Naive thymus-derived CD4-positive, alpha-beta T cell (primary cell): Measurements from ENCODE around the gene LAMC1. TPM values are rescaled to one million over a fixed set of nuclear protein-coding genes. Genes with fewer than 3 reads are reported as not detected.
A peak's percentile ranks its signal among the peaks of the same experiment; 100 is the strongest.

Experiments used
- ATAC-seq: fragments of 150-1000 bp; cut with Tn5 transposase; 2 replicates; pipeline ENCODE4 v1.10.0; 2021; ENCODE audit warnings: mild to moderate bottlenecking, moderate library complexity
- CTCF ChIA-PET: fragments of 350-600 bp; sonication (Branson Sonifier 250); formaldehyde crosslinking; loops from one replicate; lab custom pipeline; 2021; ENCODE audit warnings: antibody characterized with exemption; lab: Charles Lee
- POLR2A ChIA-PET: fragments of 350-600 bp; sonication (Branson Sonifier 250); formaldehyde crosslinking; loops from one replicate; lab custom pipeline; 2021; ENCODE audit warnings: antibody characterized with exemption, inconsistent platforms; lab: Charles Lee
- DNase-seq, 9 donors: peaks; one replicate each; pipeline versions ENCODE4 v3.0.0 to v3.0.0-alpha.2; 2020 to 2022; ENCODE audit warnings: mixed read lengths in 1 of 9
- H3K27ac ChIP-seq: one replicate; pipeline ENCODE4 v1.7.0; 2013; ENCODE audit warnings: mild to moderate bottlenecking, low read depth, low read length, moderate library complexity
- H3K27me3 ChIP-seq, 2 donors: one replicate each; pipeline ENCODE4 v1.7.0; 2013; ENCODE audit warnings: low read length in 2 of 2, mild to moderate bottlenecking in 2 of 2, moderate library complexity in 2 of 2; ENCODE audit not compliant: control insufficient read depth in 2 of 2, insufficient read depth in 2 of 2
- H3K36me3 ChIP-seq, 3 experiments: 1 replicate in 2 of 3; 2 replicates in 1 of 3; pipeline ENCODE4 v1.7.0; 2013; ENCODE audit warnings: low read length in 3 of 3, mild to moderate bottlenecking in 3 of 3, moderate library complexity in 1 of 3; ENCODE audit not compliant: insufficient read depth in 3 of 3, control insufficient read depth in 2 of 3
- H3K4me1 ChIP-seq, 2 donors: one replicate each; pipeline ENCODE4 v1.7.0; 2013; ENCODE audit warnings: low read length in 2 of 2, mild to moderate bottlenecking in 2 of 2, moderate library complexity in 1 of 2; ENCODE audit not compliant: control insufficient read depth in 2 of 2, insufficient read depth in 2 of 2
- H3K4me3 ChIP-seq: 2 replicates; pipeline ENCODE4 v1.7.0; 2013; ENCODE audit warnings: mild to moderate bottlenecking, low read length
- H3K9me3 ChIP-seq, 3 experiments: 1 replicate in 2 of 3; 2 replicates in 1 of 3; pipeline ENCODE4 v1.7.0; 2013; ENCODE audit warnings: low read length in 3 of 3; ENCODE audit not compliant: control insufficient read depth in 2 of 3
- H3K27ac Mint-ChIP-seq, 9 donors: one replicate each; pipeline ENCODE4 v1.8.0; 2020 to 2022; ENCODE audit warnings: mixed read lengths in 9 of 9, mild to moderate bottlenecking in 8 of 9, moderate library complexity in 5 of 9, inconsistent platforms in 2 of 9
- H3K27me3 Mint-ChIP-seq, 5 donors: one replicate each; pipeline ENCODE4 v1.8.0; 2021 to 2022; ENCODE audit warnings: mixed read lengths in 5 of 5, mild to moderate bottlenecking in 1 of 5
- H3K36me3 Mint-ChIP-seq, 5 donors: one replicate each; pipeline ENCODE4 v1.8.0; 2020 to 2022; ENCODE audit warnings: mixed read lengths in 5 of 5, mild to moderate bottlenecking in 3 of 5, inconsistent platforms in 1 of 5
- H3K4me1 Mint-ChIP-seq, 7 donors: one replicate each; pipeline ENCODE4 v1.8.0; 2020 to 2022; ENCODE audit warnings: mixed read lengths in 7 of 7, mild to moderate bottlenecking in 3 of 7, inconsistent platforms in 1 of 7
- H3K4me3 Mint-ChIP-seq, 10 donors: one replicate each; pipeline ENCODE4 v1.8.0; 2020 to 2022; ENCODE audit warnings: mild to moderate bottlenecking in 10 of 10, mixed read lengths in 10 of 10, moderate library complexity in 6 of 10, inconsistent platforms in 2 of 10
- H3K9me3 Mint-ChIP-seq, 11 donors: one replicate each; pipeline ENCODE4 v1.8.0; 2020 to 2022; ENCODE audit warnings: mixed read lengths in 11 of 11, mild to moderate bottlenecking in 4 of 11, inconsistent platforms in 1 of 11, moderate library complexity in 1 of 11
- intact Hi-C, 2 donors: fragments of 100-400 bp; cut with micrococcal nuclease; formaldehyde crosslinking; loops; one replicate each; pipeline ENCODE4 v1.15.1; 2023
- polyA plus RNA-seq, 2 donors: library from polyadenylated mRNA; unstranded; fragments of 300-500 nt; fragmentation: Illumina TruSeq; gene quantifications; one replicate each; pipeline ENCODE4 v1.2.3, GENCODE V29; 2021
- total RNA-seq, 6 experiments: library from RNA in 5 of 6; stranded (reverse) in 5 of 6; gene quantifications; 1 replicate in 5 of 6; 2 replicates in 1 of 6; pipeline ENCODE4 v1.2.3 and lab custom pipeline; 2021 to 2026

The LAMC1 gene
- total and polyA plus RNA-seq, 7 experiments from 2014 or later, result 0.02 to 1.3 (median 0.24) TPM; not detected in 2

GRCh38 chr1:183125279-183125999, 102.2 kb downstream of the LAMC1 start:
- Histone ChIP-seq H3K9me3 (no peaks in the 10 kb centered on the region), H3K27me3 (no peaks in the 10 kb centered on the region), H3K4me3 (no peak overlapping the region), H3K27ac (no peak overlapping the region), H3K4me1 (no peaks in the 10 kb centered on the region), H3K36me3 (no peaks in the 10 kb centered on the region)
- H3K4me1 Mint-ChIP-seq, result no peaks in the 10 kb centered on the region
- H3K27ac Mint-ChIP-seq, result no peak overlapping the region
- ChIA-PET POLR2A (interaction anchor here (0.5 kb wide), 1 partner anchor 136 kb away, joined by 4 read pairs; no protein-coding TSS in a partner anchor), CTCF (no interaction called here)
- no peaks in the 10 kb centered on the region for H3K36me3 Mint-ChIP-seq
- H3K4me3 Mint-ChIP-seq, result no peak overlapping the region
- H3K27me3 Mint-ChIP-seq, result peaks cover 0 to 11% (median 6%) of the 10 kb centered on the region in 5 donors
- ATAC-seq, result no peak
- H3K9me3 Mint-ChIP-seq, result no peaks in the 10 kb centered on the region
- intact Hi-C loops, result no loop called here
- DNase-seq, result no peak

- no peaks in the 10 kb centered on the region for H3K9me3 ChIP-seq
- no peaks in the 10 kb centered on the region for H3K36me3 ChIP-seq
- Mint-ChIP-seq H3K9me3 (no peaks in the 10 kb centered on the region), H3K4me1 (peaks cover 0 to under 1% (median 0%) of the 10 kb centered on the region in 7 donors), H3K27me3 (peaks cover 0 to 8% (median 6%) of the 10 kb centered on the region in 5 donors), H3K36me3 (no peaks in the 10 kb centered on the region), H3K27ac (no peak overlapping the region), H3K4me3 (no peak overlapping the region)
- no peaks in the 10 kb centered on the region for H3K27me3 ChIP-seq
- ChIA-PET POLR2A (no interaction called here), CTCF (no interaction called here)
- H3K4me1 ChIP-seq, result no peaks in the 10 kb centered on the region
- H3K27ac ChIP-seq, result no peak overlapping the region
- DNase-seq (no peak), ATAC-seq (no peak)
- H3K4me3 ChIP-seq, result no peak overlapping the region
- intact Hi-C loops, result no loop called here
These were observed 102.8 kb downstream of the LAMC1 start for GRCh38 chr1:183126000-183126366.

GRCh38 chr1:183126528-183126927, 103.3 kb downstream of the LAMC1 start:
- H3K4me3 ChIP-seq, result no peak overlapping the region
- no peaks in the 10 kb centered on the region for H3K27me3 ChIP-seq
- H3K4me1 ChIP-seq, result no peaks in the 10 kb centered on the region
- Mint-ChIP-seq H3K36me3 (no peaks in the 10 kb centered on the region), H3K27me3 (peaks cover 0 to 8% (median 6%) of the 10 kb centered on the region in 5 donors), H3K27ac (no peak overlapping the region), H3K4me3 (no peak overlapping the region), H3K4me1 (peaks cover 0 to 5% (median 0%) of the 10 kb centered on the region in 7 donors), H3K9me3 (no peaks in the 10 kb centered on the region)
- ChIA-PET CTCF (no interaction called here), POLR2A (no interaction called here)
- no peaks in the 10 kb centered on the region for H3K36me3 ChIP-seq
- H3K9me3 ChIP-seq, result no peaks in the 10 kb centered on the region
- ATAC-seq, result no peak
- intact Hi-C loops, result no loop called here
- DNase-seq, result no peak
- H3K27ac ChIP-seq, result no peak overlapping the region

- Mint-ChIP-seq H3K27ac (no peak overlapping the region), H3K9me3 (no peaks in the 10 kb centered on the region), H3K4me1 (peaks cover 0 to 10% (median 0%) of the 10 kb centered on the region in 7 donors), H3K4me3 (no peak overlapping the region), H3K27me3 (peaks cover 0 to 16% (median 0%) of the 10 kb centered on the region in 5 donors), H3K36me3 (no peaks in the 10 kb centered on the region)
- DNase-seq, result no peak
- Histone ChIP-seq H3K9me3 (no peaks in the 10 kb centered on the region), H3K4me3 (no peak overlapping the region), H3K27me3 (no peaks in the 10 kb centered on the region), H3K4me1 (no peaks in the 10 kb centered on the region), H3K27ac (no peak overlapping the region), H3K36me3 (no peaks in the 10 kb centered on the region)
- ChIA-PET POLR2A (no interaction called here), CTCF (no interaction called here)
- intact Hi-C loops, result no loop called here
- no peak for ATAC-seq
These were observed 106.9 kb downstream of the LAMC1 start for GRCh38 chr1:183129921-183130690.

- intact Hi-C loops, result no loop called here
- no peaks in the 10 kb centered on the region for H3K36me3 ChIP-seq
- ChIA-PET CTCF (no interaction called here), POLR2A (no interaction called here)
- DNase-seq, result peak in 1 of 9 donors; percentile 1
- no peak overlapping the region for H3K27ac ChIP-seq
- no peaks in the 10 kb centered on the region for H3K36me3 Mint-ChIP-seq
- peak overlapping the region in 2 of 9 donors; percentile 34 to 77 for H3K27ac Mint-ChIP-seq
- peaks cover 0 to 10% (median 0%) of the 10 kb centered on the region in 7 donors for H3K4me1 Mint-ChIP-seq
- H3K9me3 Mint-ChIP-seq, result no peaks in the 10 kb centered on the region
- peaks cover 0 to 16% (median 0%) of the 10 kb centered on the region in 5 donors for H3K27me3 Mint-ChIP-seq
- no peaks in the 10 kb centered on the region for H3K4me1 ChIP-seq
- no peak overlapping the region for H3K4me3 ChIP-seq
- H3K27me3 ChIP-seq, result no peaks in the 10 kb centered on the region
- no peaks in the 10 kb centered on the region for H3K9me3 ChIP-seq
- ATAC-seq, result no peak
- peak overlapping the region in 2 of 10 donors; percentile 34 to 46 for H3K4me3 Mint-ChIP-seq
These were observed 107.9 kb downstream of the LAMC1 start for GRCh38 chr1:183131166-183131565.

- CTCF ChIA-PET, result no interaction called here
- POLR2A ChIA-PET, result no interaction called here
- no peak for ATAC-seq
These were observed 112.1 kb downstream of the LAMC1 start for GRCh38 chr1:183135336-183135735.

More at GRCh38 chr1:183135336-183135735, 112.1 kb downstream of the LAMC1 start:
- DNase-seq, result no peak
- Histone ChIP-seq H3K27ac (no peak overlapping the region), H3K4me3 (no peak overlapping the region), H3K4me1 (no peaks in the 10 kb centered on the region), H3K9me3 (no peaks in the 10 kb centered on the region), H3K27me3 (no peaks in the 10 kb centered on the region), H3K36me3 (no peaks in the 10 kb centered on the region)
- intact Hi-C loops, result no loop called here
- H3K4me3 Mint-ChIP-seq, result no peak overlapping the region
- H3K4me1 Mint-ChIP-seq, result peaks cover 0 to 10% (median 0%) of the 10 kb centered on the region in 7 donors
- no peaks in the 10 kb centered on the region for H3K9me3 Mint-ChIP-seq
- H3K27ac Mint-ChIP-seq, result no peak overlapping the region
- no peaks in the 10 kb centered on the region for H3K36me3 Mint-ChIP-seq
- peaks cover 0 to 17% (median 4%) of the 10 kb centered on the region in 5 donors for H3K27me3 Mint-ChIP-seq
